A673 (cell line): Measurements from ENCODE around the gene ANAPC2. TPM values are rescaled to one million over a fixed set of nuclear protein-coding genes. Genes with fewer than 3 reads are reported as not detected.

ENCODE experiments used
- BruUV-seq: library from RNA; stranded (reverse); fragments of 400-500 nt; replicated peaks from 2 replicates; lab custom pipeline; 2021; lab: Mats Ljungman, UMichigan
- CTCF ChIA-PET: fragments of 300-600 bp; sonication (Branson Sonifier 250); formaldehyde crosslinking; loops from one replicate; lab custom pipeline; 2022; ENCODE audit warnings: antibody characterized with exemption; lab: Charles Lee
- POLR2A ChIA-PET: fragments of 300-600 bp; sonication (Branson Sonifier 250); formaldehyde crosslinking; loops from one replicate; lab custom pipeline; 2022; ENCODE audit warnings: antibody characterized with exemption; ENCODE audit not compliant: low non-redundant PET; lab: Charles Lee
- DNase-seq: peaks from one replicate; pipeline ENCODE4 v3.0.0-alpha.2; 2015; ENCODE audit warnings: low spot score
- H3K27ac ChIP-seq: fragments of 200-600 bp; sonication (generic); 2 replicates; pipeline ENCODE4 v1.5.1; 2016; ENCODE audit warnings: mixed run types, low read depth, mild to moderate bottlenecking, mixed read lengths, antibody characterized with exemption, low read length; ENCODE audit not compliant: poor library complexity, severe bottlenecking
- H3K27me3 ChIP-seq: fragments of 200-600 bp; sonication (generic); replicated peaks from 2 replicates; pipeline ENCODE4 v1.6.1; 2017; ENCODE audit warnings: mixed run types, low read depth, mild to moderate bottlenecking, mixed read lengths, antibody characterized with exemption, low read length; ENCODE audit not compliant: insufficient read depth, poor library complexity
- H3K36me3 ChIP-seq: fragments of 200-600 bp; sonication (generic); 2 replicates; pipeline ENCODE4 v1.6.1; 2016; ENCODE audit warnings: mixed run types, mild to moderate bottlenecking, mixed read lengths, antibody characterized with exemption, low read length; ENCODE audit not compliant: insufficient read depth, poor library complexity, severe bottlenecking
- H3K4me1 ChIP-seq: fragments of 200-600 bp; sonication (generic); 2 replicates; pipeline ENCODE4 v1.6.1; 2017; ENCODE audit warnings: mixed run types, mild to moderate bottlenecking, mixed read lengths, antibody characterized with exemption, low read length; ENCODE audit not compliant: insufficient read depth, poor library complexity, severe bottlenecking
- H3K4me3 ChIP-seq: fragments of 200-600 bp; sonication (generic); 2 replicates; pipeline ENCODE4 v1.5.1; 2016; ENCODE audit warnings: low read depth, mixed run types, mild to moderate bottlenecking, mixed read lengths, low read length; ENCODE audit not compliant: poor library complexity, severe bottlenecking
- H3K9me3 ChIP-seq: fragments of 200-600 bp; sonication (generic); 2 replicates; pipeline ENCODE4 v1.6.1; 2016; ENCODE audit warnings: mixed run types, low read depth, mild to moderate bottlenecking, mixed read lengths, antibody characterized with exemption, low read length; ENCODE audit not compliant: poor library complexity, severe bottlenecking
- EZH2 ChIP-seq: fragments of 200-600 bp; sonication (generic); IDR thresholded peaks from 2 replicates; pipeline ENCODE4 v1.6.1; 2017; ENCODE audit warnings: borderline replicate concordance, low read depth, mild to moderate bottlenecking, mixed read lengths, antibody characterized with exemption, low read length; ENCODE audit not compliant: poor library complexity, severe bottlenecking
- intact Hi-C: fragments of 100-400 bp; cut with micrococcal nuclease; formaldehyde crosslinking; loops from one replicate; pipeline ENCODE4 v1.10.0; 2022; ENCODE audit not compliant: unreplicated experiment
- total RNA-seq: library from RNA; stranded (reverse); gene quantifications from 2 replicates; pipeline ENCODE4 v1.2.3, GENCODE V29; 2021
- TF ChIP-seq, protein P1 (sequence below): fragments of 300-800, 200-600 bp; sonication (generic); conservative IDR thresholded peaks from 2 replicates; pipeline ENCODE4 v1.5.1; 2017; ENCODE audit warnings: low read depth, mild to moderate bottlenecking, antibody characterized with exemption, low read length, moderate library complexity, mixed read lengths

The ANAPC2 gene
- total RNA-seq, 1 experiment from 2014 or later, result 49.6 TPM

DNA sequence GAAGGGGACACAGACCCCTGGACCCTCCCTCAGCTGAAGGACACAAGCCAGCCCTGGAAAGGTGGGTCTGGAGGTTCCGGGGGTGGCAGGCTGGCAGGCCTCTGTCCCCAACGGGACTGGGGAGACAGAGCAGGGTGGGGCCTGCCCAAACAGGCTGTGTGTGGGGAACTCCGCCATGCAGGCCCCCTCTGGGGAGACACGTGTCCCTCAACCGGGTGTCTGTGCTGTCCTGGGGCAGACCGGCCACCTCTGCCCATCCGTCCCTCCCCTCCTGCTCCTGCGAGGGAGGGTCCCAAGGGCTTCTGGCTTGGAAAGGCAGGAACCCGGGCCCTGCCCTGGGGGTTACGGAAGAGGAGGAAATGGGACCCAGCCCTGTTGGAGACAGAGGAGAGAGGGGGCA is 43.7 kb upstream of the ANAPC2 start:
- no TSS peak for BruUV-seq
- DNase-seq, result no peak

DNA sequence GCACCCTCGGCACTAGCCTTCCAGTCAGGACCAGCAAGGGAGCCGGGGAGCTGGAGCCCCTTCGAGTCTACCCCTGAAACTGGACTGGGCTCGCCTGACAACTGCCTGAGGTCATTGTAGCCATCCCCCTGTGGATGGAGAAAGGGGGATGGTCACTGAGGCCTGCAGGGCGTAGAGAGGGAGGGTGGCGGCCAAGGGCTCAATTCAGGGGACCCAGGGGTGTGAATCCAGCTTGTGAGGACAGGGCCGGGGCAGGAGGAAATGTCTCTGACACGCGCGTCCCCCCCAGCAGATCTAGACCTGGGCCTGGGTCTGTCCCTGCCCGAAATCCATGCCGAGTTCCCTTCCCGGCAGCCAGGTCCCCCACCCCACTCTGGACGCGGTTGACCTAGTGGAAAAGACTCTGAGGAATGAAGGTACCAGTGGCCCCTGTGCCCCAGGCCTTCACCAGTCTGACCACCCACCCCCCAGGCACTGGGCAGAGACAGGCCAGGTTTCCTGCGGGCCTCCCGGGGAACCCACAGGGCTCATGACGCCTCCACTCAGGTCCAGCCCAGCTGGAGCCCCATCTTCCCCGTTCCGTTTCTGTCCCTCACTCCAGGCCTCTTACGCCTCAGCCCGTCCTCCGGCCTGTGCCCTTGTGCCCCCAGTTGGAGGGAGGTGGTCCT is 43.1 kb upstream of the ANAPC2 start:
- Histone ChIP-seq H3K4me3 (no peak overlapping the region), H3K27ac (no peak overlapping the region), H3K36me3 (no peaks in the 10 kb centered on the region), H3K27me3 (no peaks in the 10 kb centered on the region), H3K9me3 (no peaks in the 10 kb centered on the region), H3K4me1 (peaks cover under 1% of the 10 kb centered on the region)
- BruUV-seq, result no TSS peak
- ChIA-PET POLR2A (no interaction called here), CTCF (no interaction called here)
- DNase-seq, result no peak
- intact Hi-C loops, result no loop called here
- TF ChIP-seq, protein P1, sequence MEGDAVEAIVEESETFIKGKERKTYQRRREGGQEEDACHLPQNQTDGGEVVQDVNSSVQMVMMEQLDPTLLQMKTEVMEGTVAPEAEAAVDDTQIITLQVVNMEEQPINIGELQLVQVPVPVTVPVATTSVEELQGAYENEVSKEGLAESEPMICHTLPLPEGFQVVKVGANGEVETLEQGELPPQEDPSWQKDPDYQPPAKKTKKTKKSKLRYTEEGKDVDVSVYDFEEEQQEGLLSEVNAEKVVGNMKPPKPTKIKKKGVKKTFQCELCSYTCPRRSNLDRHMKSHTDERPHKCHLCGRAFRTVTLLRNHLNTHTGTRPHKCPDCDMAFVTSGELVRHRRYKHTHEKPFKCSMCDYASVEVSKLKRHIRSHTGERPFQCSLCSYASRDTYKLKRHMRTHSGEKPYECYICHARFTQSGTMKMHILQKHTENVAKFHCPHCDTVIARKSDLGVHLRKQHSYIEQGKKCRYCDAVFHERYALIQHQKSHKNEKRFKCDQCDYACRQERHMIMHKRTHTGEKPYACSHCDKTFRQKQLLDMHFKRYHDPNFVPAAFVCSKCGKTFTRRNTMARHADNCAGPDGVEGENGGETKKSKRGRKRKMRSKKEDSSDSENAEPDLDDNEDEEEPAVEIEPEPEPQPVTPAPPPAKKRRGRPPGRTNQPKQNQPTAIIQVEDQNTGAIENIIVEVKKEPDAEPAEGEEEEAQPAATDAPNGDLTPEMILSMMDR, result no peak
- no peak for TF ChIP-seq EZH2

More for the DNA sequence above, 43.7 kb upstream of the ANAPC2 start:
- ChIA-PET CTCF (interaction anchor here (0.6 kb wide), 1 partner anchor 9 kb away, joined by 9 read pairs; no protein-coding TSS in a partner anchor), POLR2A (no interaction called here)
- Histone ChIP-seq H3K9me3 (no peaks in the 10 kb centered on the region), H3K27me3 (no peaks in the 10 kb centered on the region), H3K36me3 (no peaks in the 10 kb centered on the region), H3K4me1 (peaks cover 6% of the 10 kb centered on the region), H3K4me3 (no peak overlapping the region), H3K27ac (no peak overlapping the region)
- TF ChIP-seq, protein P1, result no peak
- TF ChIP-seq EZH2, result no peak
- intact Hi-C loops, result no loop called here

DNA sequence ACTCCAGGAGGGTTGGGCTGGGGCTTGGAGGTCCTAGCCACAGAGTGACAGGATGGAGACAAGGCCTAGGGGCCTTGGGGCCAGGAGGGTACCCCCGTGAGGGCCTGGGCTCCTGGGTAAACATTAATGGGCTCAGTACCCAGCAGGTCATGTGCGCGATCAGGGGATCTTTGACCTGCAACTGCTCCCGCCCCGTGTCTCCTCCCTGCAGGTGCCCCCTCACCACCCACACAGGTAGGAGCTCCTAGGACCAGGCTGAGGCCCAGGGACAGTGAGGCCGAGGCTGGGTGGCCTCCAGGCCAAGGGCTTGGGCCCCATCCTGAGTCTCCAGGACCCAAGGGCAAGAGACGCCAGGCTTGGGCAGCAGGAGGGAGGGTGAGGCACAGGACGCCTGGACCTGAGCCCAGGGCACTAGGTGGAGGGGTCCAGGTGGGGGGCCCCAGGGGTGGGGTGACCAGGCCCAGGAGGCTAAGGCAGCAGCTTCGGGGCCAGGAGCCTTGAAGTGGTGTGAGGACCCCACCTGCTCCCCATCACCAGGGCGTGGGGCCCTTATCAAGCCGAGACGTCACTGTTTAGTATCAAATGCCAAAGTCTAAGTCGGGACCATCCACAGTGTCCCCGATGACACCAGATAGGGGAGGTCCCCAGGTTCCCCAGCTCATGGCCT is 42.5 kb upstream of the ANAPC2 start, which contains the start of gene SLC34A3:
Gene SLC34A3 (plus strand): TSS at position 197 of the 667 bp plus-strand sequence. CDS start 802 bp downstream, outside the sequence.
- Histone ChIP-seq H3K9me3 (no peaks in the 10 kb centered on the region), H3K27me3 (no peaks in the 10 kb centered on the region), H3K4me3 (no peak within 1 kb of the TSS), H3K27ac (no peak within 1 kb of the TSS), H3K4me1 (no peaks in the 10 kb centered on the region), H3K36me3 (no peaks in the 10 kb centered on the region)
- DNase-seq, result no peak
- intact Hi-C loops, result no loop called here
- CTCF ChIA-PET, result no interaction called here
- POLR2A ChIA-PET, result no interaction called here
- BruUV-seq, result no TSS peak
- TF ChIP-seq, protein P1, result no peak
- no peak for TF ChIP-seq EZH2
